GM12874 (cell line): Measurements from ENCODE around the gene DEGS1.

ENCODE experiments used
- CTCF ChIP-seq: IDR thresholded peaks from 2 replicates; pipeline ENCODE4 v1.5.1; 2011; ENCODE audit warnings: low read depth, mild to moderate bottlenecking, control low read depth, low read length, moderate library complexity; ENCODE audit not compliant: insufficient read depth

DEGS1 gene

GRCh38 chr1:224217655-224218623 lies 34.9 kb downstream of the DEGS1 start:
- TF ChIP-seq CTCF, result no peak

GRCh38 chr1:224219011-224219611 lies 36.1 kb downstream of the DEGS1 start:
- no peak for TF ChIP-seq CTCF

- no peak for TF ChIP-seq CTCF
Observed at GRCh38 chr1:224219612-224220059, 36.6 kb downstream of the DEGS1 start.

- no peak for TF ChIP-seq CTCF
Observed at GRCh38 chr1:224223819-224224714, 41.0 kb downstream of the DEGS1 start.

- no peak for TF ChIP-seq CTCF
Observed at GRCh38 chr1:224226849-224227502, 43.9 kb downstream of the DEGS1 start.

- no peak for TF ChIP-seq CTCF
Observed at GRCh38 chr1:224234017-224234416, 51.0 kb downstream of the DEGS1 start.
